GM18511 (cell line): ENCODE results near the gene PDE3B.
"Not testable (repeated sequence)": the region's sequence is repeated elsewhere in the genome, so short reads cannot be mapped to it uniquely, and the experiment has no call there.

Source experiments
- ATAC-seq: cut with Tn5 transposase; IDR thresholded peaks from one replicate; pipeline ENCODE4 v1.9.1; 2021; ENCODE audit warnings: mild to moderate bottlenecking, moderate library complexity; ENCODE audit not compliant: unreplicated experiment

PDE3B gene

DNA sequence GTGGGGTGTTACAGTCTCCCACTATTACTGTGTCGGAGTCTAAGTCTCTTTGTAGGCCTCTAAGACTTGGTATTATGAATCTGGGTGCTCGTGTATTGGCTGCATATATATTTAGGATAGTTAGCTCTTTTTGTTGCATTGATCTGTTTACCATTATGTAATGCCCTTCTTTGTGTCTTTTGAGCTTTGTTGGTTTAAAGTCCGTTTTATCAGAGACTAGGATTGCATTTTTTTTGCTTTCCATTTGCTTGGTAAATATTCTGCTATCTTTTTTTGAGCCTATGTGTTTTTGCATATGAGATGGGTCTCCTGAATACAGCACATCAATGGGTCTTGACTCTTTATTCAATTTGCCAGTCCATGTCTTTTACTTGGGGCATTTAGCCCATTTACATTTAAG, 97.6 kb downstream of the PDE3B start:
- no peak for ATAC-seq

DNA sequence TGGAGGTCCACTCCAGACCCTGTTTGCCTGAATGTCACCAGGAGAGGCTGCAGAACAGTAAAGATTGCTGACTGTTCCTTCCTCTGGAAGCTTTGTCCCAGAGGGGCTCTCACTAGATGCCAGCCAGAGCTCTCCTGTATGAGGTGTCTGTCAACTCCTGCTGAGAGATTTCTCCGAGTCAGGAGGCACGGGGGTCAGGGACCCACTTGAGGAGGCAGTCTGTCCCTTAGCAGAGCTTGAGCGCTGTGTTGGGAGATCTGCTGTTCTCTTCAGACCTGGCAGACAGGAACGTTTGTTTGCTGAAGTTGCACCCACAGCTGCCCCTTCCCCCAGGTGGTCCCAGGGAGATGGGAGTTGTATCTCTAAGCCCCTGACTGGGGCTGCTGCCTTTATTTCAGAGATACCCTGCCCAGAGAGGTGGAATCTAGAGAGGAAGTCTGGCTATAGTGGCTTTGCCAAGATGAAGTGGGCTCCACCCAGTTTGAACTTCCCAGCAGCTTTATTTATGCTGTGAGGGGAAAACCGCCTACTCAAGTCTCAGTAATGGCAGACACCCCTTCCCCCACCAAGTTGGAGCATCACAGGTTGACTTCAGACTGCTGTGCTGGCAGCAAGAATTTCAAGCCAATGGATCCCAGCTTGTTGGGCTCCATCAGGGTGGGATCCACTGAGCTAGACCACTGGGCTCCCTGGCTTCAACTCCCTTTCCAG, 99.4 kb downstream of the PDE3B start:
- ATAC-seq, result no peak

DNA sequence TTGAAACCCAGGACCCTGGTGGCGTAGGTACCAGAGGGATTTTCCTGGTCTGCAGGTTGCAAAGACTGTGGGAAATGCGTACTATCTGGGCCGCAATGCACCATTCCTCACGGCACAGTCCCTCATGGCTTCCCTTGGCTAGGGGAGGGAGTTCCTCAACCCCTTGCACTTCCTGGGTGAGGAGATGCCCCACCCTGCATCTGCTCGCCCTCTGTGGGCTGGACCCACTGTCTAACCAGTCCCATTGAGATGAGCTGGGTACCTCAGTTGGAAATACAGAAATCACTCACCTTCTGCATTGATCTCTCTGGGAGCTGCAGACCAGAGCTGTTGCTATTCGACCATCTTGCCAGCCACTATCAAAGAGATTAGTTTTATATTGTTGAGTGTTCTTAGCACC, 100.1 kb downstream of the PDE3B start:
- ATAC-seq, result not testable (repeated sequence)

DNA sequence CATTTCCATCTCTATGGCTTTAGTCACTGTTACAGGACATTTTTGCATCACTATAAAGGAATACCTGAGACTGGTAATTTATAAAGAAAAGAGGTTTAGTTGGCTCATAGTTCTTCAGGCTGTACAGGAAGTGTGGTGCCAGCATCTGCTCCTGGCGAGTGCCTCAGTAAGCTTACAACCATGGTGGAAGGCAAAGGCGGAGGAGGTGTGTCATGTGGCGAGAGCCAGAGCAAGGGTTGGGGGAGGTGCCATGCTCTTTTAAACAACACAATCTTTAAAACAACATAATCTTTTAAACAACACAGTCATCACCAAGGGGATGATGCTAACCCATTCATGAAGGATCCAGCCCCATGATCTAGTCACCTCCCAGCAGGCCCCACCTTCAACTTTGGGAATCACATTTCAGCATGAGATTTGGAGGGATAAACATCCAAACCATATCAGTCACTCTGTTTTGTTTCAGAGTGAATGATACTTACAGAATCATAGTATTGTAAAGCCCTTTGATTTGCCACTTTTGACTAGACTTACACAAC, 103.3 kb downstream of the PDE3B start:
- no peak for ATAC-seq

DNA sequence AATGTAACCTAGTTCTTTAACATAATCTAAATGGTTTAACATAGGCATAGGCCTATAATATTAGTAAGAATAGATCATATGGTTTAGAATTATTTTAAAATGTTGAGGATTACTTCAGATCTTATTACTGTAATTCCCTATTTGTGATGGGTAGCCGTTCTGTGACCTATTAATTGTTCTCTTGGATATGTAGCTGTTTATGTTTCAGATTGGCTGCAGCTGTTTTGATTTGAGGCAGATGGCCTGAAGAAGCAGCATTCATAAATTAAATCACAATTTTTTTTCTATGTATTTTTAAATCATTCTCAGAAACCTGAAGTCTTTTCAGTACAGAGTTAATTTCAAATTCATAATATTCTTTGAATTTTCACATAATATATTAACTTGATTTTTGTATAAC, 104.5 kb downstream of the PDE3B start:
- ATAC-seq, result no peak

DNA sequence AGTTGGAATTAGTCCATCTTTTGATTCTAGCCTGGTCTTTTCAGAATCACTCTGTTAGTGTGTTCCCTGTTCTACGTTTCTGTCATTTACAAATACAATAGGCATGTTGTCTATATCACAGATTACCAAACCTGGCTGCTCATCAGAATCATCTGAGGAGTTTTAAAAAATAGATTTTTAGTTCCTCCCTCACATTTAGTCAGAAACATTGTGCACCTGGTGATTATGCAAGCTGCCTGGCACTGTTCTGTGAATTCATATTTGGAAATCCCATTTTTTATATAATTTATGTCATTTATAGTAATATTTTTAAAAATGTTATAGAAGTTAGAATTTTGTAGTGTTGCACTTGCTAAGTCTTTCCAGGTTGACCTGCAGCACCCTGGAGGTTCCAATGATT, 107.3 kb downstream of the PDE3B start:
- no peak for ATAC-seq

DNA sequence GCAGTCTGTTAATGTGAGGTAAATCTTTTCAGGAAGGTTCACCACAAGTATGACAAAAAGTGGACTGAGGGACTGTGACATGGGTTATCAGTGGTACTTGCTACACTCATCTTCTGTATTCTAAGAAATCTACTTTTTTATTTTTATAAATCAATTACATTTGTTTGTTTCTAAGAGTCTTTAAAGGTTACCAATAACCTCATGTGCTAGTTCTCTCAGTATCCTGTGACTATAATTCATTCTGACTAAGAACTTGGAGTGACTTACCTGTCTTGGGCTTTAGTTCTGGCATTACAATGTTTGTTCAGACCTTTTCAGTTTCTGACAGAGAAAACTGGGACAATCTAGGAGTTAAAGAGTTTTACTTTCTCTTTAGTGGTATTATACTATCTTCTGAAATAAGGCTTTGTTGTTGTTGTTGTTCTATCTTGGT, 108.4 kb downstream of the PDE3B start:
- ATAC-seq, result no peak

DNA sequence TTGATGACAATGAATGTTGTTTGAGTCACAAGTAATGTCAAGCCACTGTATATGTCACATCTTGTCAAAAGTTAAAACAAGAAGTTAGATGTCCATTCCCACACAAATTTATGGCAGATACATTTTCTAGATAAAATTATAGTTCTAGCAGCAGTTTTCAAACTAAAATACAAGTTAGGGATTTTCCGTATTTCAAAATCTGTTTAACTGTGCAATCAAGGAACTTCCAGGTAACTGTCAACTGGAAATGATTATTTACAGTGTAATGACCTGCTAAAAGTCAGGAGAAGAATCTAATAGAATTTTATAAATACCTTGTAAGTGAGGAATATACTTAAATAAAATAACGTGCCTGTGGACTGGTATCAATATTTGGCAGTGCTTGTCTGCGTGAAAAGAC, 111.5 kb downstream of the PDE3B start:
- ATAC-seq, result no peak

DNA sequence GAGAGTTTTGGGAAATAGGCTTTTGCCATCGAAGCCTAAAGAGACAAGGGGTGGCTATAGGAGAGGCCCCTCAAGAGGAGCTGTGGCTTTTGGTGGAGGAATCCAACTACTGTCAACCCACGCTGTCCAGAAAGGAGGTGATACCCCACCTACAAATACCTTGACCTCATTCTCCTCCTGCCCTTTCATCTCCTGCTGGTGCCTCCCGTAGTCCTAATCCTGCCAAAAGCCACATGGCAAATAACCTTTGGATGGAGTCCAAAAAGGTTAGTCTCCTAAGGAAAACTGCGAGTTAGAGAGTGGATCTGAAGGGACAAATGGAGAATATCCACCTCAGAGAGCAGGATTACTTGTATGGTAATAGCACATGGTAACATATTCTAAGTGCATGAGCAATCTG, 112.7 kb downstream of the PDE3B start:
- no peak for ATAC-seq

DNA sequence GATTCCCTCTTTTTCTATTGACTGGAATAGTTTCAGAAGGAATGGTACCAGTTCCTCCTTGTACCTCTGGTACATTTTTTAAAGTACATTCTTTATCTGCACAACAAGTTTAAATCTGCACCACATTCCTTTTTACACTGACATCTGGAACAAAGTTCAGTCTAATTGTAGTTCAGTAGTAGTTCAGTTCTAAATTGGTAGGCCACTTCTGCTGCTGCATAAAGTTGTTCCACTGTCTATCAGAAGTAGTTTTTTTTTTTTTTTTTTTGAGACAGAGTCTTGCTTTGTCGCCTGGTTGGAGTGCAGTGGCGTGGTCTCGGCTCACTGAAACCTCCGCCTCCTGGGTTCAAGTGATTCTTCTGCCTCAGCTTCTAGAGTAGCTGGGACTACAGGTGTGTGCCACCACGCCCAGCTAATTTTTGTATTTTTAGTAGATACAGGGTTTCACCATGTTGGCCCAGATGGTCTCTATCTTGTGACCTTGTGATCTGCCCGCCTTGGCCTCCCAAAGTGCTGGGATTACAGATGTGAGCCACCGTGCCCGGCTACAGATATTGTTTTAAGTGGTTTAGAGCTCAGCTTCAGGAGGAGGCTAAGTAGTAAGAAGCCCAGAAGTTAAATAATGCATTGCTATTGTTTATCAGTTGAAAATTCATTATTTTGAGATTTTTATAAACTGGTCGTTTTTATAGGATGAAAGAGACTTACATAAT, 115.9 kb downstream of the PDE3B start:
- not testable (repeated sequence) for ATAC-seq

DNA sequence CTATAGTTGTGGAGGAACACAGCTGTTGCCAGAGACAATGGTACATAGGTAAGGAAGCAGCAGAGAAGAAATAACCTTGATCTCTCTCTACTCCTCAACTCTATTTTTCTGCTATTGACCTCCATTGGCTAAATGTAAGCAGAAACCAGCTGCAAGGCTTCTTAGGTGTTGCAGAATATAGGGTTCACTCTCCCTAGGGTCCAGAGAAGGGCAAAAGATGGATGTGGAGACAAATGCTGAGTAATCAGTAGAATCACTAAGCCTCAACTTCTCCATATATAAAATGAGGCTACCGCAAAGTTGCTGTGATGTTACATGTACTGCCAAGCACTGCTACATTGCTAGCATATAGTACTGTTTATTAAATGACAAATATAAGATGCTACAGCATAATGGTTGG, 120.6 kb downstream of the PDE3B start:
- no peak for ATAC-seq

DNA sequence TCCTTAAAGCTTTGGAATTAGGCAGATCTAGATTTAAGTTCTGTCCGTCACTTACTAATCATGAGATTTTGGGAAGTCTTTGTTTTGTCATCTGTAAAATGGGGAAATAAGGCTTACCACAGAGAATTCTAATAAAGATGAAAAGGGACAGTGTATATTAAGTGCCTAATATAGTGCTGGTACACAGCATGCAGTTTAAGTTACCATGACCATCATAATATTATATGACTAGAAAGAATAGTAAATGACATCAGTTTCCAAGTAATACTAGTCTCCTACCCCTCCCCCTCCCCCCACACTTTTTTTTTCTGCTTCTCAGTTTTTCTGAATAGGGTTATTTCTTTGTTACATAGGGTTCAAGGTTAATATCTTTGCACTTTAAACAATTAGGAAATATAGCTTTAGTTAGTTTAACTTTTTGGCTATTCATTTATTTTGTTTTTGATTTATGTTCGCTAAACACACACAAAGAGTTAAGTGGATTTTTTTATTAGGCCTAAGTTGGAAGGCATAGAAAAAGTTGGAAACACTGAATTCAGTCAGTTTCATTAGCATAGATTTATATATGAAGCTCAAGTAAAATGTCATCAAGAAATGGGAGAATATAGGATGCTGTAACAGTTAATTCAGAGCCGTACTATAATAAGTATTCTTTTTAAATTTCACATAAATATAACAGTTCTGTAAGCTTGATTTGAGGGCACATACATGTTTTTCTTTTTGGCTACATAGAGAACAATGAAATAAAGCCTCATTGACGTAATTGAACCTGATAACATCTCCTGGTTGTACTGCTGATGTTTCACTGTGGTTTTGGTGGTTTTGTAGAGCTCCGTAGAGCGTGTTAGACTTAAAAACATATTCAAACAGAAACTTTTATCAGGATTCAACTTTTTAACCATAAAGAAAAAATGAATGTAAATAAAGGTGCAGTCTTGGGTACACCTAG, 121.2 kb downstream of the PDE3B start:
- ATAC-seq, result peak; percentile 96

DNA sequence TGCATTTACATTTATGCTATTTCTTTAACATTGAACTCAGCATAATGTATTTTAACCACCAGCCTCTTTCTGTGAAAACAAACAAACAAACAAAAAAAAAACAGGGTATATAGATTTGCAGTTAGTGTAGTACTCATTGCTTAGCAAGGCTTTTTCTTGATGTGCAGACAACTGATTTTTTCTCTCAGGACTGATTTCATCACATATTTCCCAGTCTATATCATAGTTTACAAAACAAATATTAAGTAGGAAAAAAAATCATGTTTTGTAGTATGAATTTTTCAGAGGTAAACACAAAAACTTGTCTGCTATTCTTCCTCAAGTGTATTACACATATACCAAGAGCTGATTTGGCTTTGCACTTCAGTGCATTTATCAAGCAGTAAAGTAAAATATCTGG, 123.0 kb downstream of the PDE3B start:
- ATAC-seq, result no peak

DNA sequence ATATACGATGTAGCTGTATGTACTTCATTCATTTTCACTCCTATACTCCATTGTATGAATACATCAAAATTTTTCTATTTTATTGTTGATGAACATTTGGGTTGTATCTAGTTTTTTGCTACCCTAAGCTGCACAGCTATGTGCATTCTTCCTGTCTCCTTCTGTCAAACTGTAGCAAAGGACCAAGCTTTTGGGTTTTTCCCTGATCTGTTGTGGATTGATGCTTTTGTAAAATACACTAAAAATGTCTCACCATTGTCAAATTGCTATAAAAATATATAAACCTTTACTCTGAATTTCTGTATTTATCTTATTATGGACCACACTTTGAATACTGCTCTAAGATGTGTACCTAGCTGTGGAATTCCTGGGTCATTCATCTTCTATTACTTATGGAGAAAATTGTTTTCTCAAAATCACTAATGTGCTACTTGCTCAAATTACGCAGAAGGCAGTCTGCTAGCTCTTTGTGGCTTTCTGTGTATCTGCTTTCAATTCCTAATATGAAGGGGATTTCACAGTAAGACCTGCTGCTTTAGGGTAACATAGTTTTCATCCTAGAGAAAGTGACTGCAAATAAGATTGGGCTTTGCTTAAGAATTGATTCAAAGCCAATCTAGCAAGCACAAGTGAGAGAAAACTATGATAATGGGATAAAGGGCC, 125.1 kb downstream of the PDE3B start:
- peak; percentile 43 for ATAC-seq

DNA sequence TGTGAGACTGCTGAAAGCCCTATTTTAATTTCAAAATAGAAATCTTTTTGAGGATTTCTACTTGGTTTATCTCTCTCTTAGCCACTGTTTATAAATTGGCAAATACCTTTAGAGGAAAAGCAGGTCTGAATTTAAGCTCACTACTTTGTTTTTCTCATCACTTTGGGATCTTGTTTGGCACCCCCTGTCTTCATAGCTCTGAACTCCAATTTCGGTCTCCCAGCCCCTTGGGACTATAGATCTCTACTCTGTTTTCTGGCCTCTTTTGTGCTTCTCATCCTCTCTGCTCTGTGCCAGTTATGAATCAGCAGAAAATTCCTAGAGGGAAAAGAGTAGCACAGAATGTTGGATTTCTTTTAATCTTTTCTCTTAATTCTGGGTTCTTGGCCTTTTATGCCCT, 130.2 kb downstream of the PDE3B start:
- ATAC-seq, result no peak

DNA sequence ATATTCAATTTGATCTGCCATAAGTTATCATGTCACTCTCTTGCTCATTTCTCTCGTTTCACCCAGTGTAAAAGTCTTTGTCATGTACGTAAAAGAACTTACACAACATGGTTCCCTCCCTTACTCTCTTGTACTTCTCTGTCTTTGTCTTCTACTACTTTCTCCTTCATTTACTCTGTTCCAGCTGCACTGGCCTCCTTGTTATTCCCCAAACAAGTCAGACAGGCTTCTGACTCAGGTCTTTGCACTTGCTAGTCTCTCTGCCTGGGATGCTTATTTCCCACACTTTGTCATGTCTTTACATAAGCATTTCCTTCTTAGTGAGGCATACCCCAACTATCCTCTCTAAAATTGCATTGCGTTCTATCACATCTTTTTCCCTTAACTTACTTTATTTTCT, 131.1 kb downstream of the PDE3B start:
- ATAC-seq, result no peak

DNA sequence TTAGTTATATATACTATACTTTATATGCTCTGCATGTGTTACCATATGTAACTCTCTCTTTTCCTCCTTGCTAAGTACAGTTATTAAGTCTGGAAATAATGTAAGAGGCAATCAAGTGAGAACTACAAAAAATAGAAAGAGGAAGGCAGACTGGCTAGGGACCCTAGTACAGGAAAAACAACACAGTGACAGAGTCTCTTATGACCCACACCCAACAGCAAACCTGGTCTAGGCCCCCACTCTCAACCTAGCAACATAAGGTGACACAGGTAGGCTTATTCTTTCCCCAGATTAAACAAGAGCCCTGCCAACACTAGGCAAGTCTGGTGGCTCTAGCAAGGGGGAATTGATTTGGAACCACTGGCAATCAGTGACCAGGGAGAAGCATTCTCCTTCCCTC, 132.3 kb downstream of the PDE3B start:
- no peak for ATAC-seq

DNA sequence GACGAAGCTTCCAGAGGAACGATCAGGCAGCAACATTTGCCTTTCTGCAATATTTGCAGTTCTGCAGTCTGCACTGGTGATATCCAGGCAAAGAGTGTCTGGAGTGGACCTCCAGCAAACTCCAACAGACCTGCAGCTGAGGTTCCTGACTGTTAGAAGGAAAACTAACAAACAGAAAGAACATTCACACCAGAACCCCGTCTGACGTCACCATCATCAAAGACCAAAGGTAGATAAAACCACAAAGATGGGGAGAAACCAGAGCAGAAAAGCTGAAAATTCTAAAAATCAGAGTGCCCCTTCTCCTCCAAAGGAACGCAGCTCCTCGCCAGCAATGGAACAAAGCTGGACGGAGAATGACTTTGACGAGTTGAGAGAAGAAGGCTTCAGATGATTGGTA, 134.9 kb downstream of the PDE3B start:
- ATAC-seq, result not testable (repeated sequence)

DNA sequence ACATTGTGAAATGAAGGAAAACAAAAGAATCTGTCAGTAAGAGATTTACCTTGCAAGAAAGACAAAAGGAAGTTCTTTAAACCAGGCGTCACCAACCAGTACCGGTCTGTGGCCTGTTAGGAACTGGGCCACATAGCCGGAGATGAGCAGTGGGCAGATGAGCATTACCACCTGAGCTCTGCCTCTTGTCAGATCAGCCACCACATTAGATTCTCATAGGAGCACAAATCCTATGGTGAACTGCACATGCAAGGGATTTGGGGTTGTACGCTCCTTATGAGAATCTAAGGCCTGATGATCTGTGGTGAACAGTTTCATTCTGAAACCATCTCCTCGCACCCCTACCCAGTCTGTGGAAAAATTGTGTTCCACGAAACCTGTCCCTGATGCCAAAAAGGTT, 140.2 kb downstream of the PDE3B start:
- ATAC-seq, result no peak

DNA sequence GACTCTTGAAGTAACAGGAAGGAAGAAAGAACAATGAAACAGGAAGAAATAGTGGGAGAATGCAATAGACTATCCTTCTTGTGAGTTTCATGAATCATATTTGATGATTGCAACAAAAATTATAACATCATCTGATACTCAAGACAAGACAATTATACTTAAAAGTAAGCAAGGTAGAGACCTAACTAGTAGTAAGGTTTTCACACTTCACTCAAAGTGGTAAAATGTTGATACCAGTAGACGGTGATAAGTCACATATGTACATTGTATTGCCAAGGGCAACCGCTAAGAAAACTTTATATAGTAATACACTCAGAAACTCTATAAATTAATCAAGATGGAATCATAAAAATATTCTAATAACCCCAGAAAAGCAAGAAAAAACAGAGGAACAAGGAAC, 140.6 kb downstream of the PDE3B start:
- no peak for ATAC-seq
